Pancreas (tissue), 10 donors: Measurements from ENCODE around the gene SH3GLB2. TPM values are rescaled to one million over a fixed set of nuclear protein-coding genes. Genes with fewer than 3 reads are reported as not detected.

ENCODE experiments used
- ATAC-seq, 4 donors: fragments of 200-7000 bp; cut with Tn5 transposase; one replicate each; pipeline versions ENCODE4 v1.8.0 to v1.9.1; 2020; ENCODE audit warnings: mild to moderate bottlenecking in 4 of 4, moderate library complexity in 4 of 4
- DNase-seq, 6 donors: peaks; one replicate each; pipeline ENCODE4 v3.0.0-alpha.2; 2020
- FAIRE-seq: peaks from 2 replicates; lab custom pipeline; 2012; peaks lifted over from hg19 to GRCh38; lab: Jason Lieb, UNC
- H3K27ac ChIP-seq, 4 donors: fragments of 200-600 bp; sonication (generic); 1 replicate in 3 of 4; 2 replicates in 1 of 4; pipeline versions ENCODE4 v1.5.0 to v1.8.0; 2020
- H3K27me3 ChIP-seq, 4 donors: fragments of 200-600 bp; one replicate each; pipeline ENCODE4 v1.8.0; 2021
- H3K36me3 ChIP-seq, 3 donors: fragments of 200-600 bp; sonication (generic) in 1 of 3; one replicate each; pipeline versions ENCODE4 v1.5.0 to v1.8.0; 2020 to 2021
- H3K4me1 ChIP-seq, 3 donors: fragments of 200-600 bp; one replicate each; pipeline ENCODE4 v1.8.0; 2021
- H3K4me3 ChIP-seq, 4 donors: fragments of 200-600 bp; sonication (generic) in 2 of 4; one replicate each; pipeline versions ENCODE4 v1.5.0 to v1.8.0; 2020 to 2021
- H3K9me3 ChIP-seq, 4 donors: fragments of 200-600 bp; one replicate each; pipeline ENCODE4 v1.8.0; 2021
- WGBS, 2 donors: extraction: QIAGEN DNeasy Blood & Tissue Kit; methylation state at CpG; one replicate each; pipeline ENCODE4 v1.1.7; 2013; 5-methylcytosine and 5-hydroxymethylcytosine counted together
- intact Hi-C, 3 donors: fragments of 100-400 bp; cut with DNase I; formaldehyde crosslinking; loops; one replicate each; pipeline versions ENCODE4 v1.11.1 to v1.14.2; 2022
- polyA plus RNA-seq, 2 donors: library from polyadenylated mRNA; stranded (reverse); fragments of 200-250 nt; gene quantifications; one replicate each; pipeline ENCODE4 v1.2.3, GENCODE V29; 2013
- total RNA-seq, 6 donors: library from RNA; stranded (reverse); fragmentation: NEBNext Ultra II Directional in 4 of 6; extraction: Animal tissue kit (Norgen Biotek cat#: 25700) in 4 of 6; gene quantifications; one replicate each; pipeline versions ENCODE4 v1.2.1 to v1.2.4, GENCODE V29; 2021 to 2023
- TF ChIP-seq, protein P1 (sequence below), 4 donors: fragments of 200-600 bp; sonication (generic) in 3 of 4; IDR thresholded peaks; one replicate each; pipeline versions ENCODE4 v1.5.0 to v1.8.0; 2021; ENCODE audit warnings: antibody characterized with exemption in 4 of 4
- donor health status: healthy with polysubstance abuse.
- donor health status: DM: no; HTN: no; CAD: no; lungs with moderate emphysema.
- donor health status: DM: no; HTN: no; CAD: no.
- donor health status: control.
- donor health status: control.
- donor health status: Bipolar disorder and iron deficiency.
- donor health status: DM: yes; HTN: yes; CAD: no.
- donor health status: DM: no; HTN: no; CAD: no.
- donor health status: DM: no; HTN: no; CAD: no.
- donor health status: DM: yes; HTN: yes; CAD: no.

SH3GLB2 gene
- total and polyA plus RNA-seq, 8 donors = 46.6 to 201 (median 74.9) TPM

DNA sequence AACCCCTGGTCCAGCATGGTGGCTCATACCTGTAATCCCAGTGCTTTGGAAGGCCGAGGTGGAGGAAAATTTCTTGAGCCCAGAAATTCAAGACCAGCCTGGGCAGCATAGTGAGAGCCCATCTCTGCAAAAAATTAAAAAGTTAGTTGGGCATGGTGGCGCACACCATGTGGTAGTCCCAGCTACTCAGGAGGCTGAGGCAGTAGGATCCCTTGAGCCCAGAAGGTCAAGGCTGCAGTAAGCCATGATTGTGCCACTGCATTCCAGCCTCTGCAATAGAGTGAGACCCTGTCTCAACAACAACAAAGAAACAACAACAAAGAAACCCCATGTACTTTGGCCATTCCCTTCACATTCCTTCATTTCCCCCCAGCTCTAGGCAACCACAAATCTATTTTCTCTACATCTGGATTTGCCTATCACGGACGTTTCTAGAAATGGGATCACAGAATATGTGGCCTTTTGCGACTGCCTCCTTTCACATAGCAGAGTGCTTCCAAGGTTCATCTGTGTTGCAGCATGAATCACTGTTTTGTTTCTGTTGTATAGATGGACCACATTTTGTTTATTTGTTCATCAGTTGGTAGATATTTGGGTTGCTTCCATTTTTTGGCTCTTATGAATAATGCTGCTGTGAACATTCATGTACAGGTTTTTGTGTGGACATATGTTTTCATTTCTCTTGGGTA is 26.2 kb upstream of the SH3GLB2 start:
- no peak for FAIRE-seq
- Histone ChIP-seq H3K9me3 (no peaks in the 10 kb centered on the region), H3K36me3 (peaks cover 0 to 11% (median 0%) of the 10 kb centered on the region in 3 donors), H3K4me1 (peaks cover 7% of the 10 kb centered on the region in 3 donors), H3K27me3 (no peaks in the 10 kb centered on the region), H3K4me3 (no peak overlapping the region), H3K27ac (no peak overlapping the region)
- intact Hi-C loops = no loop called here
- WGBS, 2 donors = 80 to 84% methylated on average over 5 of the region's 5 CpGs
- no peak for DNase-seq
- TF ChIP-seq, protein P1, sequence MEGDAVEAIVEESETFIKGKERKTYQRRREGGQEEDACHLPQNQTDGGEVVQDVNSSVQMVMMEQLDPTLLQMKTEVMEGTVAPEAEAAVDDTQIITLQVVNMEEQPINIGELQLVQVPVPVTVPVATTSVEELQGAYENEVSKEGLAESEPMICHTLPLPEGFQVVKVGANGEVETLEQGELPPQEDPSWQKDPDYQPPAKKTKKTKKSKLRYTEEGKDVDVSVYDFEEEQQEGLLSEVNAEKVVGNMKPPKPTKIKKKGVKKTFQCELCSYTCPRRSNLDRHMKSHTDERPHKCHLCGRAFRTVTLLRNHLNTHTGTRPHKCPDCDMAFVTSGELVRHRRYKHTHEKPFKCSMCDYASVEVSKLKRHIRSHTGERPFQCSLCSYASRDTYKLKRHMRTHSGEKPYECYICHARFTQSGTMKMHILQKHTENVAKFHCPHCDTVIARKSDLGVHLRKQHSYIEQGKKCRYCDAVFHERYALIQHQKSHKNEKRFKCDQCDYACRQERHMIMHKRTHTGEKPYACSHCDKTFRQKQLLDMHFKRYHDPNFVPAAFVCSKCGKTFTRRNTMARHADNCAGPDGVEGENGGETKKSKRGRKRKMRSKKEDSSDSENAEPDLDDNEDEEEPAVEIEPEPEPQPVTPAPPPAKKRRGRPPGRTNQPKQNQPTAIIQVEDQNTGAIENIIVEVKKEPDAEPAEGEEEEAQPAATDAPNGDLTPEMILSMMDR (IDR thresholded peaks at IDR 0.05) = no peak
- no peak for ATAC-seq

DNA sequence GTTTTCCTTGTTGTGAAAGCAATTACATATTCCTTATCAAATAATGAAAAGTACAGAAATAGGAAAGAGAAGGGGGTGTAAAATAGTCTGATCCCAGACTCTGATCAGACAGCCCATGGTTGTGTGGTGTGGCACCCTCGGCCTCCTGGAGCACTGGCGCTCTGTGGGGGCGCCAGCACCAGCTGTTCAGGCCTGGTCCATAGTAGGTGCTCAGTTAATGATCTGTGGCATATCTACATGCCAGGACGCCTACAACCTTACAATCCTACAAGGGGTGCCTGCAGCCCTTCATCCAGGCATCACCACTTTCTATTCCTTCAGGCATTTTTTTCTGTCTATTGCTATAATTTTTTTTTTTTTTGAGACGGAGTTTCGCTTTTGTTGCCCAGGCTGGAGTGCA is 24.9 kb upstream of the SH3GLB2 start:
- Histone ChIP-seq H3K4me3 (no peak overlapping the region), H3K36me3 (peaks cover 0 to 21% (median 0%) of the 10 kb centered on the region in 3 donors), H3K4me1 (peaks cover 7% of the 10 kb centered on the region in 3 donors), H3K27ac (peak overlapping the region; percentile 55 to 66 (median 62)), H3K9me3 (no peaks in the 10 kb centered on the region), H3K27me3 (no peaks in the 10 kb centered on the region)
- ATAC-seq (peak; percentile 8 to 31 (median 12)), DNase-seq (no peak), FAIRE-seq (no peak)
- 77 to 85% methylated on average over 6 of the region's 6 CpGs for WGBS, 2 donors
- TF ChIP-seq, protein P1 (IDR thresholded peaks at IDR 0.05) = no peak
- intact Hi-C loops = no loop called here

DNA sequence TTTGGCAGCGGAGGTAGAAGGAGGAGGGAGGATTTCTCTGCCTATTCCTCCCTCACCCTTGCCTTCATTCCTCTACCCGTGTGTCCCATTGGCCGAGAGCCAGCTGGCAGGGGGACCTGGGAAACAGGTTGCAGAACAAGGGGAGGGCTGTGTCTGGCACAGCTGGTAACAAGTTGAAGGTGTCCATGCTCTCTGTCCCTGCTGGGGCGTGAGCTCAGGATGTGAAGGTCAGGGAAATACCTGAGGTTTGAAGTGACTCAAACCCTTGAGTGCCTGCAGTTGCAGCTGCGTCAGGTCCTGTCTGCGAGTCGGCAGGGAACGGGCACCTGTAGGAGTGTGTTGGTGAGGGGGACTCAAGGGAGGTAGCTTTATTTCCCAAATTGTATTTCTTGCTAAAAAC is 24.5 kb upstream of the SH3GLB2 start:
- 13 to 22% methylated on average over 8 of the region's 8 CpGs for WGBS, 2 donors
- TF ChIP-seq, protein P1 (IDR thresholded peaks at IDR 0.05) = no peak
- Histone ChIP-seq H3K27me3 (no peaks in the 10 kb centered on the region), H3K4me1 (peaks cover 7% of the 10 kb centered on the region in 3 donors), H3K36me3 (peaks cover 0 to 21% (median 0%) of the 10 kb centered on the region in 3 donors), H3K27ac (peak overlapping the region; percentile 55 to 66 (median 62)), H3K9me3 (no peaks in the 10 kb centered on the region), H3K4me3 (no peak overlapping the region)
- DNase-seq = peak; percentile 93 to 99 (median 97)
- FAIRE-seq = no peak
- ATAC-seq = peak; percentile 93 to 97 (median 97)
- intact Hi-C loops = no loop called here

DNA sequence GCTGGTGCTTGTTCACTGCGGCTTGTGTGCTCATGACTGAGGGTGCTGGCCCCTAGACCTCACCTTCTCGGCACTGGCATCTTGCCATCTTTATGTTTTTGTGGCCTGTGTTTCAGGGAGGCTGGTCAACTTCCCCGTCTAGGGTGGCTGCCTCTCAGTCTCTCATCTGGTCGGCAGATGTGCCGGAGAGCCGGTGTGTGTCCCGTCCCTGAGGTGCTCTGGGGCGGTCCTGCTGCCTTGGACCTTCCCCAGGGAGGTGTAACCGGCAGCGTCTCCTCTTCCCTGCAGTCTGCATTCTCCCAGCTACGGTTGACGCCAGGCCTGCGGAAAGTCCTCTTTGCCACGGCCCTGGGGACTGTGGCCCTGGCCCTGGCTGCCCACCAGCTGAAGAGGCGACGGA is 13.9 kb upstream of the SH3GLB2 start:
- FAIRE-seq = no peak

More for the DNA sequence above, 13.9 kb upstream of the SH3GLB2 start:
- Histone ChIP-seq H3K9me3 (no peaks in the 10 kb centered on the region), H3K27ac (no peak overlapping the region), H3K4me3 (no peak overlapping the region), H3K4me1 (peaks cover 0 to 6% (median 0%) of the 10 kb centered on the region in 3 donors), H3K27me3 (no peaks in the 10 kb centered on the region), H3K36me3 (peaks cover 0 to 5% (median 0%) of the 10 kb centered on the region in 3 donors)
- TF ChIP-seq, protein P1 (IDR thresholded peaks at IDR 0.05) = no peak
- DNase-seq = peak in 1 of 6 donors; percentile 70
- 90 to 97% methylated on average over 16 of the region's 16 CpGs for WGBS, 2 donors
- no peak for ATAC-seq
- intact Hi-C loops = no loop called here
